ENCODE measurements around the gene SEMA5B.

SEMA5B gene

GRCh38 chr3:122915300-122916055 is 112.1 kb downstream of the SEMA5B start:
- Mint-ChIP-seq H3K27ac (no peak overlapping the region), H3K4me1 (ENCODE audit: low read depth) (no peaks in the 10 kb centered on the region), H3K4me3 (no peak overlapping the region), H3K27me3 (peaks cover 73% of the 10 kb centered on the region), H3K36me3 (ENCODE audit: low read depth) (no peaks in the 10 kb centered on the region), H3K9me3 (no peaks in the 10 kb centered on the region)
- intact Hi-C loops (cut with micrococcal nuclease) = no loop called here

GRCh38 chr3:122913539-122914100 is 113.9 kb downstream of the SEMA5B start:
- peaks cover 60% of the 10 kb centered on the region for H3K27me3 Mint-ChIP-seq
- no peaks in the 10 kb centered on the region for H3K36me3 Mint-ChIP-seq (ENCODE audit: low read depth)
- no peak overlapping the region for H3K27ac Mint-ChIP-seq
- H3K4me3 Mint-ChIP-seq = no peak overlapping the region
- intact Hi-C loops (cut with micrococcal nuclease) = no loop called here
- no peaks in the 10 kb centered on the region for H3K9me3 Mint-ChIP-seq
- H3K4me1 Mint-ChIP-seq (ENCODE audit: low read depth) = no peaks in the 10 kb centered on the region

GRCh38 chr3:122912772-122913538 is 114.6 kb downstream of the SEMA5B start:
- no peaks in the 10 kb centered on the region for H3K36me3 Mint-ChIP-seq (ENCODE audit: low read depth)
- peak overlapping the region; percentile 38 for H3K4me3 Mint-ChIP-seq
- no peaks in the 10 kb centered on the region for H3K9me3 Mint-ChIP-seq
- no peaks in the 10 kb centered on the region for H3K4me1 Mint-ChIP-seq (ENCODE audit: low read depth)
- peaks cover 54% of the 10 kb centered on the region for H3K27me3 Mint-ChIP-seq
- no peak overlapping the region for H3K27ac Mint-ChIP-seq
- intact Hi-C loops (cut with micrococcal nuclease) = no loop called here

GRCh38 chr3:122911901-122912300 is 115.7 kb downstream of the SEMA5B start:
- Mint-ChIP-seq H3K36me3 (ENCODE audit: low read depth) (no peaks in the 10 kb centered on the region), H3K4me1 (ENCODE audit: low read depth) (no peaks in the 10 kb centered on the region), H3K27ac (no peak overlapping the region), H3K27me3 (peaks cover 50% of the 10 kb centered on the region), H3K4me3 (no peak overlapping the region), H3K9me3 (no peaks in the 10 kb centered on the region)
- intact Hi-C loops (cut with micrococcal nuclease) = no loop called here

- intact Hi-C loops (cut with micrococcal nuclease) = no loop called here
- H3K4me3 Mint-ChIP-seq = no peak overlapping the region
- no peaks in the 10 kb centered on the region for H3K9me3 Mint-ChIP-seq
- H3K27ac Mint-ChIP-seq = no peak overlapping the region
- no peaks in the 10 kb centered on the region for H3K4me1 Mint-ChIP-seq (ENCODE audit: low read depth)
- H3K36me3 Mint-ChIP-seq (ENCODE audit: low read depth) = no peaks in the 10 kb centered on the region
- H3K27me3 Mint-ChIP-seq = peaks cover 23% of the 10 kb centered on the region
Measured at GRCh38 chr3:122908251-122908650, 119.3 kb downstream of the SEMA5B start.

GRCh38 chr3:122907471-122907870 is 120.1 kb downstream of the SEMA5B start:
- Mint-ChIP-seq H3K9me3 (no peaks in the 10 kb centered on the region), H3K27ac (no peak overlapping the region), H3K4me3 (no peak overlapping the region), H3K27me3 (peaks cover 19% of the 10 kb centered on the region), H3K4me1 (ENCODE audit: low read depth) (no peaks in the 10 kb centered on the region), H3K36me3 (ENCODE audit: low read depth) (no peaks in the 10 kb centered on the region)
- intact Hi-C loops (cut with micrococcal nuclease) = no loop called here

GRCh38 chr3:122903171-122903570 is 124.4 kb downstream of the SEMA5B start:
- H3K4me1 Mint-ChIP-seq (ENCODE audit: low read depth) = no peaks in the 10 kb centered on the region
- no peak overlapping the region for H3K4me3 Mint-ChIP-seq
- no peak overlapping the region for H3K27ac Mint-ChIP-seq
- H3K27me3 Mint-ChIP-seq = peaks cover 5% of the 10 kb centered on the region
- intact Hi-C loops (cut with micrococcal nuclease) = no loop called here
- no peaks in the 10 kb centered on the region for H3K9me3 Mint-ChIP-seq
- H3K36me3 Mint-ChIP-seq (ENCODE audit: low read depth) = no peaks in the 10 kb centered on the region

GRCh38 chr3:122902326-122902725 is 125.2 kb downstream of the SEMA5B start:
- Mint-ChIP-seq H3K4me3 (no peak overlapping the region), H3K4me1 (ENCODE audit: low read depth) (no peaks in the 10 kb centered on the region), H3K27ac (no peak overlapping the region), H3K27me3 (peaks cover 5% of the 10 kb centered on the region), H3K36me3 (ENCODE audit: low read depth) (no peaks in the 10 kb centered on the region), H3K9me3 (no peaks in the 10 kb centered on the region)
- intact Hi-C loops (cut with micrococcal nuclease) = no loop called here

GRCh38 chr3:122898298-122898697 is 129.3 kb downstream of the SEMA5B start:
- Mint-ChIP-seq H3K4me1 (ENCODE audit: low read depth) (peaks cover 3% of the 10 kb centered on the region), H3K9me3 (no peaks in the 10 kb centered on the region), H3K27ac (no peak overlapping the region), H3K4me3 (no peak overlapping the region), H3K27me3 (peaks cover 4% of the 10 kb centered on the region), H3K36me3 (ENCODE audit: low read depth) (no peaks in the 10 kb centered on the region)
- intact Hi-C loops (cut with micrococcal nuclease) = no loop called here

GRCh38 chr3:122893754-122894668 is 133.6 kb downstream of the SEMA5B start:
- intact Hi-C loops (cut with micrococcal nuclease) = no loop called here
- Mint-ChIP-seq H3K4me1 (ENCODE audit: low read depth) (peaks cover 14% of the 10 kb centered on the region), H3K4me3 (no peak overlapping the region), H3K36me3 (ENCODE audit: low read depth) (peaks cover 11% of the 10 kb centered on the region), H3K27me3 (peaks cover 2% of the 10 kb centered on the region), H3K27ac (no peak overlapping the region), H3K9me3 (no peaks in the 10 kb centered on the region)

- H3K4me3 Mint-ChIP-seq = no peak overlapping the region
- no peak overlapping the region for H3K27ac Mint-ChIP-seq
- peaks cover 17% of the 10 kb centered on the region for H3K36me3 Mint-ChIP-seq (ENCODE audit: low read depth)
- no peaks in the 10 kb centered on the region for H3K9me3 Mint-ChIP-seq
- peaks cover 2% of the 10 kb centered on the region for H3K27me3 Mint-ChIP-seq
- intact Hi-C loops (cut with micrococcal nuclease) = no loop called here
- H3K4me1 Mint-ChIP-seq (ENCODE audit: low read depth) = peaks cover 21% of the 10 kb centered on the region
Measured at GRCh38 chr3:122893282-122893681, 134.3 kb downstream of the SEMA5B start.

- Mint-ChIP-seq H3K36me3 (ENCODE audit: low read depth) (peaks cover 27% of the 10 kb centered on the region), H3K4me1 (ENCODE audit: low read depth) (peaks cover 22% of the 10 kb centered on the region), H3K27ac (no peak overlapping the region), H3K9me3 (no peaks in the 10 kb centered on the region), H3K27me3 (peaks cover 2% of the 10 kb centered on the region), H3K4me3 (no peak overlapping the region)
- intact Hi-C loops (cut with micrococcal nuclease) = no loop called here
Measured at GRCh38 chr3:122892118-122892960, 135.2 kb downstream of the SEMA5B start.

- Mint-ChIP-seq H3K27ac (no peak overlapping the region), H3K36me3 (ENCODE audit: low read depth) (peaks cover 40% of the 10 kb centered on the region), H3K9me3 (no peaks in the 10 kb centered on the region), H3K4me1 (ENCODE audit: low read depth) (peaks cover 22% of the 10 kb centered on the region), H3K4me3 (no peak overlapping the region), H3K27me3 (no peaks in the 10 kb centered on the region)
- intact Hi-C loops (cut with micrococcal nuclease) = no loop called here
Measured at GRCh38 chr3:122890720-122891220, 136.8 kb downstream of the SEMA5B start.

All from dendritic cell treated with granulocyte-macrophage colony-stimulating factor and Interleukin-4, amounts not matched to agents 40 ng/mL and 50 ng/mL, for 4 days (primary cell).